PFSK-1 (cell line): ENCODE data around the gene TRAIP.

Experiments used
- FOXP2 ChIP-seq: optimal IDR thresholded peaks from 2 replicates; pipeline ENCODE3; 2011; ENCODE audit warnings: borderline replicate concordance, control low read depth, inconsistent platforms; ENCODE audit not compliant: insufficient read depth; ENCODE audit errors: extremely low read length, extremely low read depth
- POLR2AphosphoS5 ChIP-seq: IDR thresholded peaks from 2 replicates; pipeline ENCODE4 v1.6.1; 2012; ENCODE audit warnings: low read depth, mild to moderate bottlenecking, control low read depth, low read length, moderate library complexity
- SIN3A ChIP-seq: IDR thresholded peaks from 2 replicates; pipeline ENCODE4 v1.6.1; 2012; ENCODE audit warnings: mild to moderate bottlenecking, low read length, moderate library complexity, borderline replicate concordance; ENCODE audit not compliant: insufficient read depth
- TAF1 ChIP-seq: IDR thresholded peaks from 2 replicates; pipeline ENCODE4 v1.6.1; 2012; ENCODE audit warnings: low read length, control low read depth, borderline replicate concordance; ENCODE audit not compliant: insufficient read depth
- TF ChIP-seq, protein P1 (sequence below), 2 experiments: IDR thresholded peaks; 2 replicates each; pipeline versions ENCODE4 v1.6.1 to v1.8.0; 2011 to 2012; ENCODE audit warnings: low read depth in 2 of 2, low read length in 2 of 2, control low read depth in 1 of 2, inconsistent platforms in 1 of 2, mild to moderate bottlenecking in 1 of 2, moderate library complexity in 1 of 2; ENCODE audit not compliant: insufficient read depth in 1 of 2

TRAIP gene

GRCh38 chr3:49876567-49876966, 20.2 kb upstream of the TRAIP start:
- TF ChIP-seq TAF1: no peak
- TF ChIP-seq FOXP2: no peak
- TF ChIP-seq POLR2AphosphoS5: no peak
- no peak for TF ChIP-seq SIN3A
- TF ChIP-seq, protein P1, sequence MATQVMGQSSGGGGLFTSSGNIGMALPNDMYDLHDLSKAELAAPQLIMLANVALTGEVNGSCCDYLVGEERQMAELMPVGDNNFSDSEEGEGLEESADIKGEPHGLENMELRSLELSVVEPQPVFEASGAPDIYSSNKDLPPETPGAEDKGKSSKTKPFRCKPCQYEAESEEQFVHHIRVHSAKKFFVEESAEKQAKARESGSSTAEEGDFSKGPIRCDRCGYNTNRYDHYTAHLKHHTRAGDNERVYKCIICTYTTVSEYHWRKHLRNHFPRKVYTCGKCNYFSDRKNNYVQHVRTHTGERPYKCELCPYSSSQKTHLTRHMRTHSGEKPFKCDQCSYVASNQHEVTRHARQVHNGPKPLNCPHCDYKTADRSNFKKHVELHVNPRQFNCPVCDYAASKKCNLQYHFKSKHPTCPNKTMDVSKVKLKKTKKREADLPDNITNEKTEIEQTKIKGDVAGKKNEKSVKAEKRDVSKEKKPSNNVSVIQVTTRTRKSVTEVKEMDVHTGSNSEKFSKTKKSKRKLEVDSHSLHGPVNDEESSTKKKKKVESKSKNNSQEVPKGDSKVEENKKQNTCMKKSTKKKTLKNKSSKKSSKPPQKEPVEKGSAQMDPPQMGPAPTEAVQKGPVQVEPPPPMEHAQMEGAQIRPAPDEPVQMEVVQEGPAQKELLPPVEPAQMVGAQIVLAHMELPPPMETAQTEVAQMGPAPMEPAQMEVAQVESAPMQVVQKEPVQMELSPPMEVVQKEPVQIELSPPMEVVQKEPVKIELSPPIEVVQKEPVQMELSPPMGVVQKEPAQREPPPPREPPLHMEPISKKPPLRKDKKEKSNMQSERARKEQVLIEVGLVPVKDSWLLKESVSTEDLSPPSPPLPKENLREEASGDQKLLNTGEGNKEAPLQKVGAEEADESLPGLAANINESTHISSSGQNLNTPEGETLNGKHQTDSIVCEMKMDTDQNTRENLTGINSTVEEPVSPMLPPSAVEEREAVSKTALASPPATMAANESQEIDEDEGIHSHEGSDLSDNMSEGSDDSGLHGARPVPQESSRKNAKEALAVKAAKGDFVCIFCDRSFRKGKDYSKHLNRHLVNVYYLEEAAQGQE (IDR thresholded peaks at IDR 0.05; ENCODE audit: insufficient read depth in 1 of 2, low read depth in 2 of 2, low read length in 2 of 2): no peak

DNA sequence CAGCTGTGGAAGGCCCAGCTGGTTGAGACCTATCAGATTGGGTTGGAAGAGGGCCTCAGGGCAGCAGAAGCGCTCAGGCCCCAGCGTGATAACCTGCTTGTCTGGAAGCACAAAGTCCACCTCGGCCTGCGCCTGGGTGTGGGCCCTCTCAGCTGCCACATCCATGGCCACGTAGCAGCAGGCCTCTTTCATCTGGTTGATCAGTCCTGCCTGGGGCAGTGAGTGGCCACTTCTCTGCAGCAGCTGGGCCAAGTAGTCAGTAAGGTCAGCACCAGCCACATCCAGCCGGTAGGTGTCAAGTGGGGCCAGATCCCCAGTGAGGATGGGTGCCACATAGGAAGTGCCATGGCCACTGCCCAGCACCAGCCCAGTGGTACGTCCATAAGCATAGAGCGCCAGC, 17.3 kb upstream of the TRAIP start:
- TF ChIP-seq, protein P1 (IDR thresholded peaks at IDR 0.05; ENCODE audit: insufficient read depth in 1 of 2, low read depth in 2 of 2, low read length in 2 of 2): no peak
- no peak for TF ChIP-seq SIN3A

GRCh38 chr3:49872801-49873281, 16.5 kb upstream of the TRAIP start:
- TF ChIP-seq, protein P1 (IDR thresholded peaks at IDR 0.05; ENCODE audit: insufficient read depth in 1 of 2, low read depth in 2 of 2, low read length in 2 of 2): no peak
- no peak for TF ChIP-seq TAF1

DNA sequence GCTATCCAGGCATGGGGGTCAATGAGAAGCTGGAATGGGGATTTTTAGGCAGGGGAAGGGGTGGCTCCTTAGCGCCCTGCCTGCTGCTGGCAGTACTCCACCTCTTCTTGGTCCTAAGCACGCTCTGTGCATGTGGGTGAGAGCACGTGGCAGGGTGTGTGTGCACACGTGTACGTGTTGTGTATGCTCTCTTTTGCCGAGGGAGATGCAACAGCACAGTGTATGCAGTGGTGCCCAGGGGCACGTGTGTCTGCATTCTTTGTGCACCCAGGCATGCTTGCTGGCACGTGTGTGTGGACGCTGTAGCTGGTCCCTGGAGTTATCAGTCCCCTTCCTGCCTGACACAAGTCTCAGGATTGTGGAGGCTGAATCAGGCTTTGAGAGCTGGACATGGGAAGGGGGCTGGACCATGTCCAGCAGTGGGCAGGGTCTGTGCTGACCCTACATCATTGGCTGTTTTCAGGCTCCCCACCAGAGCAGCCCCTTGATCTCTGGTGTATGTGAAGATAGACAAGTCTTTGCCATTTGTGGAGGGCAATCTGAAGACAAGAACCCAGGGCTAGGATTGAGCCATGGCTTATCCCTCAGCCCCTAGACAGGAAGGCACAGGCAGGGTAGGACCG, 15.3 kb upstream of the TRAIP start:
- TF ChIP-seq POLR2AphosphoS5 (no peak), SIN3A (no peak), TAF1 (no peak), FOXP2 (no peak)
- TF ChIP-seq, protein P1 (IDR thresholded peaks at IDR 0.05; ENCODE audit: insufficient read depth in 1 of 2, low read depth in 2 of 2, low read length in 2 of 2): no peak

DNA sequence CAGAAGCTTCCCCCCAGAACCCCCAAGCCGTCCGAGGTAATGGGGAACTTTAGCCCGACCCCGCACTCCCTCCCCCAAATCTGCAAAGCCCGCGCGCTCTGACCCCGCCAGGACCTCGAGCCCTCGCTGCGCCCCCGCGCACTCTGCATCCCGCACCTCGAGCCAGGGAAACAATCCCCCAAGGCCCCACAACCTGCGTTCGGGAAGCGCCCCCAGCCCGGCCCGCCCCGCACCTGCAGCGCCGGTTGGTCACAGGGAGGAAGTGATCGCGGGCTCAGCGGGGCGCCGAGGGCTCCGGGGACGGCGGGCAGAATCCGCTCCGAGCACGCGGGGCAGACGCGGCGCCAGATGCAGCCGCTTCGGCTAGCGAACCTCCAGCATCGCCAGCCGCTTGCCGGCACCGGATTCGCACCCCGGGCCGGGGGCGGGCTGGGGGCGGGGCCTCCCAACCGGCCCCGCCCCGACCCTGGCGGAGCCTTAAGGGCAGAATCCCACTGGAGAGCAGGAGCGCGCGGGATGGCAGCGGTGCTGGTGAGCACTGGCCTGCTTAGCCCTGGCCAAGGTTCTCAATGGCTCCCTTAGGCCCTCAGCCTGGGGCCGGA, 13.3 kb upstream of the TRAIP start, which contains the start of gene CAMKV:
Gene CAMKV (minus strand): TSS at position 382 of the 602 bp plus-strand sequence. CDS start 7,518 bp downstream, outside the sequence.
- TF ChIP-seq, protein P1 (IDR thresholded peaks at IDR 0.05; ENCODE audit: insufficient read depth in 1 of 2, low read depth in 2 of 2, low read length in 2 of 2): no peak; a peak in 1 of 4 replicates
- no peak for TF ChIP-seq FOXP2
- no peak for TF ChIP-seq SIN3A
- TF ChIP-seq TAF1: no peak
- TF ChIP-seq POLR2AphosphoS5: no peak
